Kidney glomerular epithelial cell (primary cell): ENCODE results near the gene TOX2.
"Not testable (repeated sequence)": the region's sequence is repeated elsewhere in the genome, so short reads cannot be mapped to it uniquely, and the experiment has no call there.

Experiments
- DNase-seq: peaks from one replicate; lab custom pipeline; 2025; lab: John Stamatoyannopoulos, UW

Gene TOX2

DNA sequence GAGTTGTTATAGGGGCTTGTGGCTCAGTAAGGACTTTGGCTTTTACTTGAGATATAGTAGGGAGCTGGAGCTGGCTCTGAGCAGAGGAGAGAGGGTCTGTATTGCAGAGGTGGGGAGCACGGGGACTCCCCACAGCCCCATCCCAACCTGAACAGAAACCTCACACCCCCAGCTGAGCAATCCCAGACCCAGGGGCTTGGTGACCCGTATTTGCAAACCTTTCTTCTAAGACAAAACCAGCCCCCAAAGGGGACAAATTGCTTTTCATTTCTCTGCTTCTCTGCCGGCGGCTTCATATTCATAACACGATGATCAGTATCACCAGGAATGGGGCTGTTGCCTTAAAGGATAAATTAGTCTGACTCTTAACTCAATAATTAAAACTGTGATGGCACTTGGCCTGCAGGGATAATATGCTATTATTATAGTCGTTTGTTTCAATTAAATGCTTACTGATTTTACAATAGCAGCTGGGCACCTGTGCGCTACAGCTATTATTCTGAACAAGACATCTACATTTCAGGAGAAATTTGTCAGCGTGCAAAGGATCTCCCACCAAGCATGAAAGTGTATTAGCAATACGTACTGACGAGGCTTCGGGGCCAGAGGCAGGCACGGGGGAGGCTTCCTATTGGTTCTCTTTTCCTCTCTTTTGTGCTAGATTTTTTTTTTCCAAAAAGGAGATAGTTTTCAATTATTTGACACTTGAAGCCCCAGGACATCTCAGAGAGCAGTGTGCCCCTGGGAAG, 118.1 kb downstream of the TOX2 start:
- DNase-seq = no peak

DNA sequence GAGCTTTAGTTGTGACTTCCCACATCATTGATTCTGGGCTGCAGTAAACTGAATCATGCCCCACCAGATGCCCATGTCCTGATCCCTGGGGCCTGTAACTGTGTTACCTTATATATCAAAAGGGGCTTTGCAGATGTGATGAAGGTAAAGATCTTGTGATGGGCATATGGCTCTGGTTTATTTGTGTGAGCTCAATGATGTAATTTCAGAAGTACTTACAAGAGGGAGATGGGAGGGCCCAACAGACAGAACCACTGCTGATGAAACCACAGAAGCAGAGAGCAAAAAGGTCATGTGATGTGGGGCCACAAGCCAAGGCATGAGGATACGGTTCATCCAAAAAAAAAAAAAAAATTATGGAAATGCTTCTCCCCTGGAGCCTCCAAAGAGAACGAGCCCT, 118.7 kb downstream of the TOX2 start:
- no peak for DNase-seq

GRCh38 chr20:44033873-44034272, 119.2 kb downstream of the TOX2 start:
- DNase-seq = no peak

- DNase-seq = no peak
These were observed 119.8 kb downstream of the TOX2 start for GRCh38 chr20:44034451-44034850.

DNA sequence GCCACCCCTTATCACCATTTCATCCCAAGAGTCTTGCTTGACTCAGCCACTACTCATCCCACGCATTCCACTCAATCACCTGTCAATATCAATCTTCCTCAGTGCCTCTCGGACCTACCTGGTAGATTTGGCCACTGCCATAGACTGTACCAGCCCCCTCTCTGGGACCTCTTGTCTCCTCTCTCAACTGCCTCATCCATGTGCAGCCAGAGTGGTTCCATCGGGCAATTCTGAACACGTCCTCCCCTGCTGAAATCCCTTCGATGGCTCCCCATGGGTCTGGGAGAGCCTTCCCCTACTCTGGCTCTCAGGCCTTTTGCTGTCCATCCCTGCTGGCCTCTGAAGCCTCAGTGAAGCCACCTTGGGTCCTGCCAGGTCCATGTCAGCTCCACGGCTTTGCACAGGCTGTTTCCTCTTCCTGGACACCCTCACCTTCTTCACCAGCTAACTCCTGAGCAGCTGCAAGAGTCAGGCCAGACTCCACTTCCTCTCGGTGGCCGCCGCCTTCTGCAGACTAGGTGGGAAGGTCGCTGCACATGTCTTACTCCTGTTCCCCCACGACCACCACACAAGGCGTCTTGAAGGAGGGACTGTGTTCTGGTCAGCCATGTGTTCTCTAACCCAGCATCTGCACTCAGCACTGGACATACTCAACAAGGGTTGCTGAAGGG, 120.4 kb downstream of the TOX2 start:
- DNase-seq = no peak

DNA sequence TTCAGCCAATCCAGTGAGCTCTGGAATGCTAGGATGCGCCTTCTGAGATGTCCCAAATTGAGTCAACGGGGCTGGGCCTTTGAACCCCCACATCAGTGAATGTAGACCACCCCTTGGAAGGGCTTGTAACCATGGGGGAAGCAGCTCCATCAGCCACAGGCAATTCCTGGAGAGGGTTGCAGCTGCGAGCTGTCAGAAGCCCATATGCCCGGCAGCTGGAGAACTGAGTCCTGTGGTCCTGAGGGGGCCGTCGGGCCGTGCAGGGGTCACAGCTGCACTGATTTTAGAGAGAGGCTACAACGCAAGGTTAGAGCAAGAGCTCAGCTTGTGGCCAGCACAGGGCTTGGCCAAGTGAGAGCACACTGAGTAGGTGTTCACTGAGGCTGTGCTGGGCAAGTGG, 121.3 kb downstream of the TOX2 start:
- no peak for DNase-seq

DNA sequence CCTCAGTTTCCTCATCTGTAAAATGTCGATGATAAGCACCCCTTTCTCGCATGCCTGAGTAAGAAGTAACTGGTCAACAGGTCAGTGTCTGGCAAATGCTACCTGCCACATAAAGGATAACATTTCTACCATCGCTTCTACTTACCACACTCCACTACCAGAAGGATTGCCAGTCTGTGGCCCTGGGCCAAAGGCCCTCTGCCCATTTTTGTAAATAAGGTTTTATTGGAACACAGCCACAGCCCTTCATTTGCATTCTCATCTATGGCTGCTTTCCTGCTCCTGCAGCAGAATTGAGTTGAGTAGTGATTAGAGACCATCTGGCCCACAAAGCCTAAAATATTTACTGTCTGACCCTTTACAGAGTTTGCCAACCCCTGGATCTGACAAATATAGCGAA, 121.8 kb downstream of the TOX2 start:
- DNase-seq = no peak

DNA sequence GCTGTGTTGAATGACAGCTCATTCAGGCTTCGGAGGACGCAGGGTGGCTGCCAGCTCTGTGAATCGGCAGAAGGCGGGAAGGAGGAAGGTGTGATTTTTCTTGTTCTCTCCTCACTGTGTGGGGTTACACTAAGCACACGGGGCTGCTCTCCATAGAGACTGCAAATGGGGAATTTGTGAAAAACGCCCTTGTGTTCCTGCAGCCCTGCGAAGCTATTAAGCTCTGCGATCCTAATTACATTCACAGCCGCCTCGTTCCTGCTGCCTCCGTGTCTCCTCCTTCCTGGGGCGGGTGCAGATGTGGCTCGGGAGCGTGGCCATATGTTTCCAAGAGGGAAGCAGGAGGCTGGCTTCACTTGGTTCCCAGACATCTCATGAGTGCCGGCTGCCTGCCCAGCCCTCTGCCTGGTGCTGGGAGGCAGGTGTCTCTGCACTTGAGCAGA, 124.0 kb downstream of the TOX2 start:
- DNase-seq = no peak

- DNase-seq = no peak
These were observed 124.5 kb downstream of the TOX2 start for GRCh38 chr20:44039147-44039546.

- DNase-seq = no peak
These were observed 125.1 kb downstream of the TOX2 start for GRCh38 chr20:44039741-44040140.

- no peak for DNase-seq
These were observed 125.7 kb downstream of the TOX2 start for GRCh38 chr20:44040202-44040915.

- DNase-seq = no peak
These were observed 126.3 kb downstream of the TOX2 start for GRCh38 chr20:44041001-44041400.

- not testable (repeated sequence) for DNase-seq
These were observed 130.1 kb downstream of the TOX2 start for GRCh38 chr20:44044712-44045111.

DNA sequence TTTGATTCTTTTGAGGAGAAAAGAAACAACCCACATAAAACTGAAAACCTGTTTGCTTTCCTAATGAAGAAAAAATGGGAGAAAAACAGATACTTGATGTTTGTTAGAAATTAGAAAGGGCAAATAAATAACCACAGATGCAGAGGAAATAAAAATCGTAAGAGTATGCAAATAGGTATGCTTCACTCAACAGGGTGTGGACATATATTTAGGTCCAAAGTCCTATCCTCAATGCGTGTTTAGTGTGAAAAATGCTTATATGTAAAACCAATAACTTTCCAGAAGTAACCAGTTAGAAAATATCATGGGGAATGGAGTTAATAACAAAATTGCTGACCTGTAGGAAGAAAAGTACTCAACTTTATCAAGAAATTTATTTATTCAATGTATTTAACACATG, 135.7 kb downstream of the TOX2 start:
- DNase-seq = no peak

- no peak for DNase-seq
These were observed 136.4 kb downstream of the TOX2 start for GRCh38 chr20:44050925-44051660.

DNA sequence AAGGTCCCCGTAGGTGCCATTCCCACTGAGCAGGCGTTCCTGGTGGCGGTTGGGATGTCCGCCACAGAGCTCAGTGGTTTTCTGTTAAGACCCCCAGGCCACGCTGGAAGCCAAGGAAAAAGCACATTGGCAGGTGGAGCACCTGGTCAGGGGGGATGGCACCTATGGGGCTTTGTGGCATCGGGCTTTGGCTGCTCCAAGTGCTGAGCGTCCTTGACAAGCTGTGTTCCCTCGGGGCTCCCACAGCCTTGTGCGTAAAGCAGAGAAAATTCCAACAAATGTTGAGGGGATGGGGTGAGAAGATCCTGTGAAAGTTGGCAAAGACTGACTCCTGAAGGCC, 137.0 kb downstream of the TOX2 start:
- no peak for DNase-seq

GRCh38 chr20:44052166-44052565, 137.5 kb downstream of the TOX2 start:
- DNase-seq = no peak

DNA sequence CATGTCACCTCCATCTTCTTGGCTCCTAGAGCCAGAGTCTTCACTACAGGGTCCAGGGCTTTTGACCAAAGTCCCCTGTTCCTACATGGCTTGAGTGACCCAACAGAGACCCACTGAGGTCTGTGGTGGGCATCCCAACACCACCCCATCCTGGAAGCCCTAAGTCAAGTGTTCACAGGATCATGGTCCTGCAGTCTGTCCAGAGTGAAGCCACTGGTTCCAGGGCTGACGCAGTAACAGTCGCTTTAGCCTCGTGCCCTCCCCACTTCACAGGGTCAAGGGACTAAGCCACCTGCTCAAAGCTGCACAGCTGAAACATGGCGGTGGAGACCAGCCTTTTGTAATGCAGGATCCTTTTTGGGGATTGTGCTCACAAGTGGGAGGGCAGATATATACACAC, 138.4 kb downstream of the TOX2 start:
- no peak for DNase-seq

- DNase-seq = no peak
These were observed 139.5 kb downstream of the TOX2 start for GRCh38 chr20:44054118-44054517.

GRCh38 chr20:44054849-44055248, 140.2 kb downstream of the TOX2 start:
- DNase-seq = no peak

GRCh38 chr20:44056010-44056698, 141.5 kb downstream of the TOX2 start:
- peak; percentile 28 for DNase-seq
